ENCODE results near the gene TMEM9.

The TMEM9 gene

GRCh38 chr1:201096977-201097856, 57.1 kb downstream of the TMEM9 start:
- H3K4me3 ChIP-seq (ENCODE audit: low read length): no peak overlapping the region
- TF ChIP-seq, protein P1, sequence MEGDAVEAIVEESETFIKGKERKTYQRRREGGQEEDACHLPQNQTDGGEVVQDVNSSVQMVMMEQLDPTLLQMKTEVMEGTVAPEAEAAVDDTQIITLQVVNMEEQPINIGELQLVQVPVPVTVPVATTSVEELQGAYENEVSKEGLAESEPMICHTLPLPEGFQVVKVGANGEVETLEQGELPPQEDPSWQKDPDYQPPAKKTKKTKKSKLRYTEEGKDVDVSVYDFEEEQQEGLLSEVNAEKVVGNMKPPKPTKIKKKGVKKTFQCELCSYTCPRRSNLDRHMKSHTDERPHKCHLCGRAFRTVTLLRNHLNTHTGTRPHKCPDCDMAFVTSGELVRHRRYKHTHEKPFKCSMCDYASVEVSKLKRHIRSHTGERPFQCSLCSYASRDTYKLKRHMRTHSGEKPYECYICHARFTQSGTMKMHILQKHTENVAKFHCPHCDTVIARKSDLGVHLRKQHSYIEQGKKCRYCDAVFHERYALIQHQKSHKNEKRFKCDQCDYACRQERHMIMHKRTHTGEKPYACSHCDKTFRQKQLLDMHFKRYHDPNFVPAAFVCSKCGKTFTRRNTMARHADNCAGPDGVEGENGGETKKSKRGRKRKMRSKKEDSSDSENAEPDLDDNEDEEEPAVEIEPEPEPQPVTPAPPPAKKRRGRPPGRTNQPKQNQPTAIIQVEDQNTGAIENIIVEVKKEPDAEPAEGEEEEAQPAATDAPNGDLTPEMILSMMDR (conservative IDR thresholded peaks at IDR 0.05; ENCODE audit: low read length): no peak
- DNase-seq (ENCODE audit: low read depth): no peak

- TF ChIP-seq, protein P1 (conservative IDR thresholded peaks at IDR 0.05; ENCODE audit: low read length): no peak
- DNase-seq (ENCODE audit: low read depth): no peak
Measured at GRCh38 chr1:201096041-201096461, 58.2 kb downstream of the TMEM9 start.

GRCh38 chr1:201095581-201095980, 58.7 kb downstream of the TMEM9 start:
- no peak for DNase-seq (ENCODE audit: low read depth)
- TF ChIP-seq, protein P1 (conservative IDR thresholded peaks at IDR 0.05; ENCODE audit: low read length): no peak
- no peak overlapping the region for H3K4me3 ChIP-seq (ENCODE audit: low read length)

More at GRCh38 chr1:201096041-201096461, 58.2 kb downstream of the TMEM9 start:
- no peak overlapping the region for H3K4me3 ChIP-seq (ENCODE audit: low read length)

DNA sequence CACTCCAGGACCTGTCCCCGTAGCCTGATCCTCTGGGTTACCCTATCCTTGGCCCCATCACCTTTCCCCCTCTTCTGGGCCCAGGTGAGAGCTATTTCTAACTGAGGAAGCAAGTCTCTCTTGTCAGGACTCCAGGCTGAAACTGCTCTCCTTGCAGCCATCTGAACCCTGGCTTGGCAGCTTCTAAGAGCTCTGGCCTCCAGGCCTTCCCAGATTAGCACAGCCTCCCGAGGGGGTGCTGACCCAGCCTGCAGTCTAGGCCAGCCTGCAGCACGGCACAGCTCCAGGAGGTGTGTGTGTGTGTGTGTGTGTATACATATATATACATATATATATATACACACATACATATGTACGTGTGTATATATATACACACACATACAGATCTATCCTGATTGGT, 59.4 kb downstream of the TMEM9 start:
- H3K4me3 ChIP-seq (ENCODE audit: low read length): no peak overlapping the region
- TF ChIP-seq, protein P1 (conservative IDR thresholded peaks at IDR 0.05; ENCODE audit: low read length): no peak
- DNase-seq (ENCODE audit: low read depth): no peak

DNA sequence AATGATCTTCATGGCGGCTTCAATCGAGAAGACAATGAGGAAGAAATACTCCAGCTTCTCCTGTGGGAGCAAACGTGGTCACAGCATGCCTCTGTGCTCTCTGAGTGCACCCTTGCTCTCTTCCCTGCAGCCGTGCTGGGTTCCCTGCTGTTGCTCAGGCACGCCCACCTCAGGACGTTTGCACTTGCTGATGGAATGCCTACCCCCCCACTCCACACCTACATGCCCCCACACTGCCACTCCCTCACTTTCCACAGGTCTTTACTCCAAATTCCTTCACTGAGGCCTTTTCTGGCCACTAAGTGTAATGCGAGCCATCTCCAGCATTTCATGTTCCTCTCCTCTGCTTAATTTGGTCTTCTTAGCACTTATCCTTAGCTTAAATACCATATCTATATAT, 60.3 kb downstream of the TMEM9 start:
- TF ChIP-seq, protein P1 (conservative IDR thresholded peaks at IDR 0.05; ENCODE audit: low read length): no peak
- no peak for DNase-seq (ENCODE audit: low read depth)
- no peak overlapping the region for H3K4me3 ChIP-seq (ENCODE audit: low read length)

- H3K4me3 ChIP-seq (ENCODE audit: low read length): no peak overlapping the region
- TF ChIP-seq, protein P1 (conservative IDR thresholded peaks at IDR 0.05; ENCODE audit: low read length): no peak
- no peak for DNase-seq (ENCODE audit: low read depth)
Measured at GRCh38 chr1:201093561-201093960, 60.7 kb downstream of the TMEM9 start.

DNA sequence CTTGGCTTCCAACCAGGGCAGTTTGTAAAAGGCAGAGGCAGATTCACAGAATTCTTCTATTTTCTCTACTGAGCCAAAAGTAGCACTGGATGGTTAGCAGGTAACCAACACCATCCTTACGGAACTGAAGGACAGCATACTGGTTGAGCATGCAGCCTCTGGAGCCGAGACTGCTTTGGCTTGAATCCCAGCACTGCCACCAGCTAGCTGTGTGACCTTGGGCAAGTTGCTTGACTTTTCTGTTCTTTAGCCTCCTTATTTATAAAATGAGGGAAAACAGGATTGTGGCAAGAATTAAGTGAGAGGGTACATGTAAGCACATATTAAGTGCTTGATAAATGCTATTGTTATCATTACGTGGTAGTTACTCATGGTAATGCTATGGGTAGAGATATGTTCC, 61.5 kb downstream of the TMEM9 start:
- no peak overlapping the region for H3K4me3 ChIP-seq (ENCODE audit: low read length)
- DNase-seq (ENCODE audit: low read depth): no peak
- TF ChIP-seq, protein P1 (conservative IDR thresholded peaks at IDR 0.05; ENCODE audit: low read length): no peak
